ENCODE results near the gene MSH2.
"Not testable (repeated sequence)": the region's sequence is repeated elsewhere in the genome, so short reads cannot be mapped to it uniquely, and the experiment has no call there.

MSH2 gene

DNA sequence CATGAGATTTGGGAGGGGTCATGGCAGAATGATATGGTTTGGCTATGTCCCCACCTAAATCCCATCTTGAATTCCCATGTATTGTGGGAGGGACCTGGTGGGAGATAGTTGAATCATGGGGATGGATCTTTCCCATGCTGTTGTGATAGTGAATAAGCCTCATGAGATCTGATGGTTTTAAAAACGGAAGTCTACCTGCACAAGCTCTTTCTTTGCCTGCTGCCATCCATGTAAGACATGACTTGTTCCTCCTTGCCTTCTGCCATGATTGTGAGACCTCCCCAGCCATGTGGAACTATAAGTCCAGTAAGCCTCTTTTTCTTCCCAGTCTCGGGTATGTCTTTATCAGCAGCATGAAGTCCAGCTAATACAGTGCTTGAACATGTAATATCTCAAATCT lies 5.0 kb downstream of the MSH2 start:
- DNase-seq (ENCODE audit: low read depth): not testable (repeated sequence)

GRCh38 chr2:47414682-47415458 lies 11.9 kb downstream of the MSH2 start:
- no peak for DNase-seq (ENCODE audit: low read depth)

- no peak for DNase-seq (ENCODE audit: low read depth)
Measured at GRCh38 chr2:47420214-47420613, 17.3 kb downstream of the MSH2 start.

GRCh38 chr2:47420683-47421082 lies 17.7 kb downstream of the MSH2 start:
- DNase-seq (ENCODE audit: low read depth): not testable (repeated sequence)

GRCh38 chr2:47422016-47422415 lies 19.1 kb downstream of the MSH2 start:
- no peak for DNase-seq (ENCODE audit: low read depth)

- no peak for DNase-seq (ENCODE audit: low read depth)
Measured at GRCh38 chr2:47422560-47422959, 19.6 kb downstream of the MSH2 start.

GRCh38 chr2:47426786-47427185 lies 23.8 kb downstream of the MSH2 start:
- no peak for DNase-seq (ENCODE audit: low read depth)

- no peak for DNase-seq (ENCODE audit: low read depth)
Measured at GRCh38 chr2:47429795-47430194, 26.8 kb downstream of the MSH2 start.

- not testable (repeated sequence) for DNase-seq (ENCODE audit: low read depth)
Measured at GRCh38 chr2:47433006-47433405, 30.1 kb downstream of the MSH2 start.

- DNase-seq (ENCODE audit: low read depth): not testable (repeated sequence)
Measured at GRCh38 chr2:47433445-47433844, 30.5 kb downstream of the MSH2 start.

GRCh38 chr2:47437287-47437686 lies 34.3 kb downstream of the MSH2 start:
- no peak for DNase-seq (ENCODE audit: low read depth)

DNA sequence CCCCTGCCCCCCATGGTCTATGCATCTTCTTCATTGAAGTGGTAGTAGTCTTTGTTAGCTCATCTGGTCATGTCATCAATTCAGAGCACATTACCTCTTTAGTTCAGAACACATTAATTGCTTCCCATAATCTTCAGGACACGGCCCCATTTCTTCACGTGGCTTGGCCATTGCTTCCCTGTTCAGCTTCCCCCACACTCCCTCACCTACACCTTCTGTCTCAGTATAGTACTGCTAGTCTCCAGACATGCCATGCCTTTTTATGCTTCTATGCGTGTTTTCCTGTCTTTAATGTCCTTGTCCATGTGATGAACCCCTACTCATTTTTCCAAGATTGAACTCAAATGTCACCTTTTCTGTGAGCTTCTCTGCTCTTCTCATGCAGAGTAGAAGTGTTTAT lies 35.1 kb downstream of the MSH2 start:
- DNase-seq (ENCODE audit: low read depth): no peak

DNA sequence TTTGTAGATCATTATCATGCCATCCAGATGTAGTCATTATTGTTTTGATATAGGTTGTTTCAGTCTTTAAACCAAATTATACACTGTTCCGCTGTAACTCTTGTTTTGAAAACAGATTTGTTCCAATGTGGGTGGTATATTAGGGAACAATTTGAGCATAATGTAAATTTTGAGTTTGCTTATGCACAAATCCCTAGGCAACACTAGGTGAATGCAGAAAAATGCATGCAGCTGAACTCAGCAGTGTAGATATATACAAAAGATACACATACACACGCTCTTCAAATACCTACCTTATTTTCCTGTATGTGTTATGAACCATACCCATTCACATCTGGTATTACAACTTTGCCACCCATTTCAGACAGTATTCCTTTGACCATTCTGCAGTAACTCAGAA lies 35.8 kb downstream of the MSH2 start:
- DNase-seq (ENCODE audit: low read depth): no peak

- DNase-seq (ENCODE audit: low read depth): no peak
Measured at GRCh38 chr2:47451790-47452189, 48.8 kb downstream of the MSH2 start.

DNA sequence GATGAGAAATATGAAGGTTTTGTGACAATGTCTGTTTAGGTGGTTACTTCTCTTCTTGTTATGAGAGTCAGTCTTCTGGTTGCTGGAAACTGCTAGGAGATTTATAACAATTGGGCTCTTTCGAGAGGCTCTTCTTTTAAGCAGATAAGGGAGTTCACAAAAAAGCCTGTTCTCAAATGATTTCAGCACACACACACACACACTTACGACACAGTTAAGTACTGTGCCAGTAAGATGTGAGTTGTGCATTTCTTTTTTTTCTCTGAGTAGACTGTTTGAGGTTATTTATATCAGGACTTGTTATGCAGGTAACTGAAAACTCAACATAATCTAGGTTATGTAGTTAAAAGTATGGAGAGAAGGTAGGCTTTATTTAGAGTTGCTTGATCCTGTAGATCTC lies 49.8 kb downstream of the MSH2 start:
- DNase-seq (ENCODE audit: low read depth): no peak

DNA sequence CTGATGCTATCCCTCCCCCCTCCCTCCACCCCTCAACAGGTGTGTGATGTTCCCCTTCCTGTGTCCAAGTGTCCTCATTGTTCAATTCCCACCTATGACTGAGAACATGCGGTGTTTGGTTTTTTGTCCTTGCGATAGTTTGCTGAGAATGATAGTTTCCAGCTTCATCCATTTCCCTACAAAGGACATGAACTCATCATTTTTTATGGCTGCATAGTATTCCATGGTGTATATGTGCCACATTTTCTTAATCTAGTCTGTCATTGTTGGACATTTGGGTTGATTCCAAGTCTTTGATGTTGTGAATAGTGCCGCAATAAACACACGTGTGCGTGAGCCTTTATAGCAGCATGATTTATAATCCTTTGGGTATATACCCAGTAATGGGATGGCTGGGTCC lies 51.9 kb downstream of the MSH2 start:
- DNase-seq (ENCODE audit: low read depth): not testable (repeated sequence)

DNA sequence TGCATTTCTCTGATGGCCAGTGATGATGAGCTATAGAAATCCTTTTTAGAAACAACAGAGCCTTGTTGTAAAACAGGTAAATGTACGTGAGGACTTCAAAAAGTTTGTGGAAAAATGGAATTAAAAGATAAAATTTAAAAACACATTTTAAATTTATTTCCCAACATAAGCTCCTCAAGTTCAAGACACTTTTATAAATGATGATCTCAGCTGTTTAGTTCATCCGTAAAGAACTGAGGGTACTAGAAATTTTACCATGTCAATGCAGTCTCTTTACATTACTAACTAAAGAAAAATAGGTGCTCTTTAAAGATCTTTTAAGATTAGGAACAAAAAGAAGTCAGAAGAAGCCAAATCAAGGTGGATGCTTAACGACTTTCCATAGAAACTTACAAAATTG lies 52.5 kb downstream of the MSH2 start:
- no peak for DNase-seq (ENCODE audit: low read depth)

DNA sequence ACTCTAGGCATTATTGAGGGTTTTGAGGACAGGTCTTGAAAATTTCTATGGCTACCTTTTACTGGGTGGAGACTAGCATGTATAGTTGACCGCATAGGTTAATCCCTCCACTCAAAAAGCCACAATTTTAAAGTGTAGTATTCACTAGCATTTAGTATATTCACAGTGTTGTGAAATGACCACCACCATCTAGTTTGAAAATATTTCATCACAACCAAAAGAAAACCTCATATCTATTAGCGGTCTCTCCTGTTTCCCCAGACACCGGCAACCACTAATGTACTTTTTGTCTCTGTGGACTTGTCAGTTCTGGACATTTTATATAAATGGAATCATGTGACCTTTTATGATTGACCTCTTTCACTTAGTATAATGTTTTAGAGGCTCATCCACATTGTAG lies 53.9 kb downstream of the MSH2 start:
- no peak for DNase-seq (ENCODE audit: low read depth)

GRCh38 chr2:47457268-47457667 lies 54.3 kb downstream of the MSH2 start:
- DNase-seq (ENCODE audit: low read depth): no peak

DNA sequence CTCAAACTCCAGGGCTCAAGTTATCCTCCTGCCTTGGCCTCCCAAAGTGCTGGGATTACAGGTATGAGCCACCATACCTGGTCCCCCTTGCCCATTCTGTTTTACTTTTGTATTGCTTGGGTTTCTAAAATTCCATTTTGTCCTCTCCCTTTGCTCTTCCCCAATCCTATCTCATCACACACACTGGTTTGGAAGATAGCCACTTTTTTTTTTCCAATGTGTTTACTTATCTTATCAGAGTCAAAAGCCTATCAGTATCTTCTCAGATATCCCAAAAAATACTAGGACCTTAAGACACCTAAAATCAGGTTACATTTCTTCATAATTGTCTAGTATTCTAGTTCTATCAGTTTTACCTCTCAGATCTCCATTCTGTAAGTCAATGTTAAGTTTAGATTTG lies 56.1 kb downstream of the MSH2 start:
- no peak for DNase-seq (ENCODE audit: low read depth)

- no peak for DNase-seq (ENCODE audit: low read depth)
Measured at GRCh38 chr2:47460766-47461165, 57.8 kb downstream of the MSH2 start.

DNA sequence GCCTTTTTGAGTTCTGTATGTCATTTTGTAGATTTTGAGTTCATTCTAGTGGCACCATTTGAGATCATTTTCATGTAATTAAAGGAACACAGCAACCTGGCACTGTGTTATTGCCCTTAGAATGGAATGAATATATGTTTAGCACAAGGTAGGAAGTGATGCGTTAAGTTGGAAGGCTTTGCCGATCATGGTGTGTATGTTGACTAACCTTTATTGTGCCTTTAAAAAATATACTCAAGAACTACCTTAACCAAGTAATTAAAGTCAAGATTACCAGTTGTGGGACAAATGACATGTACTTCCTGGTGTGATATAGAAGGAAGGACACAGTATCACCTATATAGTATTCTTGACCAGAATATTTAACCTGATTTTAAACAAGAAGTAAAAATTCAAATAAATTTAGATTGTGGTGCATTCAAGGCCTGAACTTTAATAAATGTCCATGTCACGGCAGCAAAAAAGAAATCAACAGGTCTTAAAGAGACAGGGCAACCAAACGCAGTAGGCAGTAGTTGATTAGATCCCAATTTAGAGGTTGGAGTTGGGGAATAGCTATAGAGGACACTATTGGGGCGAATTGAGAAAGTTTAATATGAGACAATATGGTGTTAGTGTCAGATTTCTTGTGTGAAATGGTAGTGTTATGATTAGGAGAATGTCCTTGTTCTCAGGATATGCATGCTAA lies 68.6 kb downstream of the MSH2 start:
- no peak for DNase-seq (ENCODE audit: low read depth)

DNA sequence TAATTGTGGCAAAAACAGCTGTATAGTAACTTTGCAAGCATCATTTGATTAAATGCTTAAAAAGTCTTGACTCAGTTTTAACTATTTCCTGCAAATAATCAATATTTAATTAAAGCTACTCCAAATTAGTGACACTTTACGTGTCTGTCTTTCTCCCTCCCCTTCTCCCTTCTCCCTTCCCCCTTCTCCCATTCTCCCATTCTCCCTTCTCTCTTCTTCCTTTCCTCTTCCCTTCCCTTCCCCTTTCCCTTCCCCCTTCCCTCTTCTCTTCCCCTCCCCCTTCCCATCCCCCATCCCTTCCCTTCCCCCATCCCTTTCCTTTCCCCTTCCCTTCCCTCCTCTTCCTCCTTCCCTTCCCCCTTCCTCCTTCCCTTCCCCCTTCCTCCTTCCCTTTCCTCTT lies 76.9 kb downstream of the MSH2 start:
- no peak for DNase-seq (ENCODE audit: low read depth)

- no peak for DNase-seq (ENCODE audit: low read depth)
Measured at GRCh38 chr2:47483191-47483590, 80.2 kb downstream of the MSH2 start.

Measured in stimulated activated CD8-positive, alpha-beta memory T cell treated with anti-CD3 and anti-CD28 coated beads, Interleukin-4, amount 100 ng/mL, for 24 hours (primary cell).